Measurements from ENCODE around the gene SIKE1.

GRCh38 chr1:114746450-114747121 is 33.9 kb downstream of the SIKE1 start:
- TF ChIP-seq CTCF (IDR thresholded peaks at IDR 0.05) (no peak), ZFX (IDR thresholded peaks at IDR 0.05; ENCODE audit: borderline replicate concordance) (no peak)

Data from 22Rv1 (cell line).